ENCODE results near the gene HOXA4. TPM values are rescaled to one million over a fixed set of nuclear protein-coding genes. Genes with fewer than 3 reads are reported as not detected.

Gene HOXA4
- total RNA-seq, 1 donor from 2014 or later, result 14.6 TPM

- DNase-seq (ENCODE audit: low read depth), result no peak
- TF ChIP-seq, protein P1, sequence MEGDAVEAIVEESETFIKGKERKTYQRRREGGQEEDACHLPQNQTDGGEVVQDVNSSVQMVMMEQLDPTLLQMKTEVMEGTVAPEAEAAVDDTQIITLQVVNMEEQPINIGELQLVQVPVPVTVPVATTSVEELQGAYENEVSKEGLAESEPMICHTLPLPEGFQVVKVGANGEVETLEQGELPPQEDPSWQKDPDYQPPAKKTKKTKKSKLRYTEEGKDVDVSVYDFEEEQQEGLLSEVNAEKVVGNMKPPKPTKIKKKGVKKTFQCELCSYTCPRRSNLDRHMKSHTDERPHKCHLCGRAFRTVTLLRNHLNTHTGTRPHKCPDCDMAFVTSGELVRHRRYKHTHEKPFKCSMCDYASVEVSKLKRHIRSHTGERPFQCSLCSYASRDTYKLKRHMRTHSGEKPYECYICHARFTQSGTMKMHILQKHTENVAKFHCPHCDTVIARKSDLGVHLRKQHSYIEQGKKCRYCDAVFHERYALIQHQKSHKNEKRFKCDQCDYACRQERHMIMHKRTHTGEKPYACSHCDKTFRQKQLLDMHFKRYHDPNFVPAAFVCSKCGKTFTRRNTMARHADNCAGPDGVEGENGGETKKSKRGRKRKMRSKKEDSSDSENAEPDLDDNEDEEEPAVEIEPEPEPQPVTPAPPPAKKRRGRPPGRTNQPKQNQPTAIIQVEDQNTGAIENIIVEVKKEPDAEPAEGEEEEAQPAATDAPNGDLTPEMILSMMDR (conservative IDR thresholded peaks at IDR 0.05; ENCODE audit: low read depth, low read length), result no peak
- no peak overlapping the region for H3K4me3 ChIP-seq (ENCODE audit: low read depth, low read length)
Observed at GRCh38 chr7:27134392-27134791, 3.8 kb upstream of the HOXA4 start.

DNA sequence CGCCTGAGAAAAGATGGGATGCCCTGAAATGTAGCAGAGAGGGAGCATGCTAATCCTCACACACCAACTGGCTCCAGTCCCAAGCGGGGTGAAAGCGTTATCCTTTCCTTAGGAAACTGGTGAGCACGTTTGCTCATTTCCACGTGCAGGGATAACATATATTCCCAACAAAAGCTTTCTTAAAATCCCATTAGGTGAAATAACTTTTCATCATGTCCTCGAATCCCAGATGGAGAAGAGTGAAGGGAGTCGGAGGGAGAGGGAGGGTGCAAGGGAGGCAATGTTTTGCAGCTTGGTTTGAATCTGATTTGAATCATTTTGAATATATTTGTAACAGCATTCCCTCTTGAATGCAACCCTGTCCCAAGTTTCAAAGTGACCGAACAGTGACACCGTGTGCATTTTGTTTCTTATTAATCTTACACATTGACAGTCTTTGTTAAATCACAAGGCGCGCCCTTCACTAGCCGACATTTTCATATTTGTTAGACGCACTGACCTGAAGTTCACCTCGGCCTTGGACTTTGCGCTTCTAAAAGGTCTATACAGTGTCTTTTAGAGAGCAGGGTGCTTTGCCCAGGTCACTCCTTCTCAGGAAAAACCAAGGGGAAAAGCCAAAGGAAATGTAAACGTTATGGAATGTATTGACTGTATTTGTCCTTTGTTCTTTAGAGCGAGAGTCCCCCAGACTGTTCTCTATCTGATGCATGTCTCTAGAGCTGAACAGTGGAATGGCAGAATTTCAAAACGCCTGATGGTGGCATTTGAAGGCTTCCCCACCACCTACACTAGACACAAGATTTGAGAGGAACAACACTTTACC lies 3.1 kb upstream of the HOXA4 start:
- TF ChIP-seq, protein P1 (conservative IDR thresholded peaks at IDR 0.05; ENCODE audit: low read depth, low read length), result peak; percentile 3
- H3K4me3 ChIP-seq (ENCODE audit: low read depth, low read length), result peak overlapping the region; percentile 3
- no peak for DNase-seq (ENCODE audit: low read depth)

- TF ChIP-seq, protein P1 (conservative IDR thresholded peaks at IDR 0.05; ENCODE audit: low read depth, low read length), result no peak
- H3K4me3 ChIP-seq (ENCODE audit: low read depth, low read length), result no peak overlapping the region
- no peak for DNase-seq (ENCODE audit: low read depth)
Observed at GRCh38 chr7:27132978-27133377, 2.4 kb upstream of the HOXA4 start.

DNA sequence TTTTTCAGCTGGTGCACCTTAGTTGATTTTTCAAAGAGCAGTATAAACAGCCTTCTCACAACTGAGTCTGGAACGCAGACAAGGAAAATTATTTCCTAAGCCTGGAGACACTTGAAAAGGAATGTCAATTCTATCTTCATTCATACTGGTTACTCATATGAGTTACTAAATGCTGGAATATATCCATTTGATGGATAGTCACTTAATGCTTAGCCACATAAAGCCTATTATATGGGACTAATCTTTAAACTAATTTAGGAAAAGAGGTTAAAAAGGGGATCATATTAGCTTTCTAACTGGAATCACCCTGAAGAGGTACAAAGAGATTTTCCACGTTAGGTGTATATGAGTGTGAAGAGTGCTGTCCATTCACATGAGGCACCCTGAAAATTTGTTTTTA lies 1.7 kb upstream of the HOXA4 start:
- H3K4me3 ChIP-seq (ENCODE audit: low read depth, low read length), result no peak overlapping the region
- no peak for DNase-seq (ENCODE audit: low read depth)
- TF ChIP-seq, protein P1 (conservative IDR thresholded peaks at IDR 0.05; ENCODE audit: low read depth, low read length), result no peak

- TF ChIP-seq, protein P1 (conservative IDR thresholded peaks at IDR 0.05; ENCODE audit: low read depth, low read length), result no peak
- H3K4me3 ChIP-seq (ENCODE audit: low read depth, low read length), result peak overlapping the region; percentile 72
- no peak for DNase-seq (ENCODE audit: low read depth)
Observed at GRCh38 chr7:27131390-27131819, 848 bp upstream of the HOXA4 start.

DNA sequence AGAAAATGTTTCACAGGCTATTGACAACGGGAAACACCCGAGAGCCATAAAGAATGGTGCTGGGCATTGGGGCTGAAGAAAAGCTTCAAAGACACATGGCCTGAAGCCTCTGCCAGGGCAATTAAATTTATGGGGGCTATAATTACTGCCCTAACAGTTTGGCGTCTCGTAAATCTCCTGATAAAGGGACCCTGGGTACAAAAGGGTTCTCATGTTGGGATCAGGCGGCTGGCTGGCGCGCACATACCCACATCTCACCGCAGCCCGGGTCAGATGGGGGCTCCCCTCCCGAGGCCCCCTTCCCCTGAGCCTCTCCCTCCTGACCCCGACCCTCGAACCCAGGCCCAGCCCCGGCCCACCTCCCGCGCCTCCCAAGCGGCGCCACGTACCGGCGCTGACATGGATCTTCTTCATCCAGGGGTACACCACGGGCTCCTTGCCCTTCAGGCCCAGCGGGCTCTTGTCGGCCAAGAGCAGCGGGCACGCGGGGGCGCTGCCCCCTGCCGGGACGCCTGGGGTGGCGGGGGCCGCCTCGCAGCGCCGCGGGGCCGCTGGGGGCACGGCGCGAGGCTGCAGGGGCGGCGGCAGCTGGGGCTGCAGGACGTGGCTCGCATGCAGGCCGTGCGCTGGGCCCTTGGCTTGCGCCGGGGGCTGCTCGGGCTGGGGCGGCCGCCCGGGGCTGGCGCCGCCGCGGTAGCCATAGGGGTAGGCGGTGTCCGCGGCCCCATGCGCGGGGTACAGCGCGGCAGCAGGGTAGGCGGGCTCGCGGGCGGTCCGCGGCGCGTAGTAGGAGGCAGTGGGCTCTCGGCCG lies 623 bp downstream of the HOXA4 start:
- DNase-seq (ENCODE audit: low read depth), result no peak
- H3K4me3 ChIP-seq (ENCODE audit: low read depth, low read length), result peak overlapping the region; percentile 72
- TF ChIP-seq, protein P1 (conservative IDR thresholded peaks at IDR 0.05; ENCODE audit: low read depth, low read length), result peak; percentile 41

Data from epithelial cell of proximal tubule (primary cell).